OCI-LY1 (cell line): Measurements from ENCODE around the gene CLEC14A.

Experiments
- EZH2 ChIP-seq: fragments of 200-600 bp; sonication (generic), shearing (Covaris generic); IDR thresholded peaks from 2 replicates; pipeline ENCODE4 v1.8.0; 2017; ENCODE audit warnings: borderline replicate concordance, mixed run types, mild to moderate bottlenecking, antibody characterized with exemption, low read length, moderate library complexity, mixed read lengths
- TF ChIP-seq, protein P1 (sequence below): fragments of 200-600 bp; sonication (generic), shearing (Covaris generic); IDR thresholded peaks from 2 replicates; pipeline ENCODE4 v1.5.1; 2017; ENCODE audit warnings: mild to moderate bottlenecking, antibody characterized with exemption, low read length, moderate library complexity, mixed read lengths

DNA sequence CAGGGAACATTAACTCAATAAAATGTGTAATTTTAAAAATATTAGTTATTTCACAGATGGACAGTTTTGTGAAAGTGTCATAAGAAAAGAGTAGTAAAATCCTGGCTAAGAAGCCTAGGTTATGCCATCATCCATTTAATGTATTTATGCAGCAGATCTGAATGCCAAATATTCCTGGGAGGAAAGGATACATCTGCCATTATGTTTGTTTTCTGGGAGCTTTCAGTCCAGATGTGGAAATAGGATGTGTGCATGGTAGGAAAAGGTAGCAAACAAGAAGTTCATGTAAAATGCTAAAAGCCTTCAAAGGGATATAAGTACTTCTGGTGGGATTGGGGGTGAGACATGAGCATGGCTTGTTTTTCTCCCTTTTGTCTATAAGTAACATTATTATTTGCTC is 27.0 kb upstream of the CLEC14A start:
- TF ChIP-seq, protein P1, sequence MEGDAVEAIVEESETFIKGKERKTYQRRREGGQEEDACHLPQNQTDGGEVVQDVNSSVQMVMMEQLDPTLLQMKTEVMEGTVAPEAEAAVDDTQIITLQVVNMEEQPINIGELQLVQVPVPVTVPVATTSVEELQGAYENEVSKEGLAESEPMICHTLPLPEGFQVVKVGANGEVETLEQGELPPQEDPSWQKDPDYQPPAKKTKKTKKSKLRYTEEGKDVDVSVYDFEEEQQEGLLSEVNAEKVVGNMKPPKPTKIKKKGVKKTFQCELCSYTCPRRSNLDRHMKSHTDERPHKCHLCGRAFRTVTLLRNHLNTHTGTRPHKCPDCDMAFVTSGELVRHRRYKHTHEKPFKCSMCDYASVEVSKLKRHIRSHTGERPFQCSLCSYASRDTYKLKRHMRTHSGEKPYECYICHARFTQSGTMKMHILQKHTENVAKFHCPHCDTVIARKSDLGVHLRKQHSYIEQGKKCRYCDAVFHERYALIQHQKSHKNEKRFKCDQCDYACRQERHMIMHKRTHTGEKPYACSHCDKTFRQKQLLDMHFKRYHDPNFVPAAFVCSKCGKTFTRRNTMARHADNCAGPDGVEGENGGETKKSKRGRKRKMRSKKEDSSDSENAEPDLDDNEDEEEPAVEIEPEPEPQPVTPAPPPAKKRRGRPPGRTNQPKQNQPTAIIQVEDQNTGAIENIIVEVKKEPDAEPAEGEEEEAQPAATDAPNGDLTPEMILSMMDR = no peak
- TF ChIP-seq EZH2 = no peak
